NCI-H1436 (cell line): ENCODE data around the gene EME2.
A peak's percentile ranks its signal among the peaks of the same experiment; 100 is the strongest.

Source experiments
- DNase-seq: peaks from one replicate; lab custom pipeline; 2025; lab: John Stamatoyannopoulos, UW

The EME2 gene

GRCh38 chr16:1766701-1767100 lies 5.9 kb upstream of the EME2 start:
- no peak for DNase-seq

- no peak for DNase-seq
These were observed 5.3 kb upstream of the EME2 start for GRCh38 chr16:1767116-1767994.

GRCh38 chr16:1768061-1768766 lies 4.4 kb upstream of the EME2 start:
- no peak for DNase-seq

- no peak for DNase-seq
These were observed 3.7 kb upstream of the EME2 start for GRCh38 chr16:1768767-1769401.

- DNase-seq: no peak
These were observed 3.0 kb upstream of the EME2 start for GRCh38 chr16:1769402-1770300.

- DNase-seq: no peak
These were observed 2.1 kb upstream of the EME2 start for GRCh38 chr16:1770328-1771187.

GRCh38 chr16:1771188-1771863 lies 1.3 kb upstream of the EME2 start, which contains the start of gene NME3:
TSS of gene NME3 (minus strand) at chr16:1771543. CDS start at chr16:1771534, 9 bp downstream.
- DNase-seq: no peak

GRCh38 chr16:1771864-1772361 lies 697 bp upstream of the EME2 start:
- no peak for DNase-seq

GRCh38 chr16:1772908-1773702 lies 495 bp downstream of the EME2 start, which contains the start of gene MRPS34:
TSS of gene MRPS34 (minus strand) at chr16:1773134. CDS start at chr16:1773119, 15 bp downstream.
- DNase-seq: peak; percentile 79

- DNase-seq: no peak
These were observed 1.3 kb downstream of the EME2 start for GRCh38 chr16:1773703-1774447.

- DNase-seq: no peak
These were observed 1.8 kb downstream of the EME2 start for GRCh38 chr16:1774448-1774780.

- DNase-seq: no peak
These were observed 2.6 kb downstream of the EME2 start for GRCh38 chr16:1775006-1775845.

- no peak for DNase-seq
These were observed 3.4 kb downstream of the EME2 start for GRCh38 chr16:1775846-1776671.

GRCh38 chr16:1776672-1776955 lies 4.0 kb downstream of the EME2 start:
- DNase-seq: no peak

GRCh38 chr16:1776991-1777374 lies 4.4 kb downstream of the EME2 start:
- DNase-seq: no peak

GRCh38 chr16:1777375-1778199 lies 5.0 kb downstream of the EME2 start:
- no peak for DNase-seq
